WERI-Rb-1 (cell line): ENCODE measurements around the gene ODC1.
"Not testable (repeated sequence)": the region's sequence is repeated elsewhere in the genome, so short reads cannot be mapped to it uniquely, and the experiment has no call there.

Experiments used
- DNase-seq: peaks from one replicate; pipeline ENCODE4 v3.0.0-alpha.2; 2020
- H3K27ac ChIP-seq: fragments of 250-450 bp; sonication (Bioruptor Pico); 2 replicates; pipeline ENCODE4 v1.5.1; 2020; ENCODE audit warnings: mild to moderate bottlenecking, moderate library complexity
- H3K27me3 ChIP-seq: fragments of 250-450 bp; sonication (Bioruptor Pico); 2 replicates; pipeline ENCODE4 v1.5.1; 2021; ENCODE audit warnings: mild to moderate bottlenecking, low read depth, moderate library complexity; ENCODE audit not compliant: insufficient read depth, severe bottlenecking
- H3K36me3 ChIP-seq: fragments of 250-450 bp; sonication (Bioruptor Pico); 2 replicates; pipeline ENCODE4 v1.5.1; 2020; ENCODE audit warnings: mild to moderate bottlenecking, moderate library complexity
- H3K4me3 ChIP-seq: 2 replicates; pipeline ENCODE4 v1.5.1; 2011; ENCODE audit warnings: low read depth, mild to moderate bottlenecking, control low read depth, low read length
- H3K9me3 ChIP-seq: fragments of 250-450 bp; sonication (Bioruptor Pico); 2 replicates; pipeline ENCODE4 v1.5.1; 2021; ENCODE audit warnings: mild to moderate bottlenecking, moderate library complexity; ENCODE audit not compliant: severe bottlenecking
- TF ChIP-seq, protein P1 (sequence below): IDR thresholded peaks from 2 replicates; pipeline ENCODE4 v1.5.1; 2011; ENCODE audit warnings: low read depth, mild to moderate bottlenecking, control low read depth, inconsistent platforms, low read length

The ODC1 gene

DNA sequence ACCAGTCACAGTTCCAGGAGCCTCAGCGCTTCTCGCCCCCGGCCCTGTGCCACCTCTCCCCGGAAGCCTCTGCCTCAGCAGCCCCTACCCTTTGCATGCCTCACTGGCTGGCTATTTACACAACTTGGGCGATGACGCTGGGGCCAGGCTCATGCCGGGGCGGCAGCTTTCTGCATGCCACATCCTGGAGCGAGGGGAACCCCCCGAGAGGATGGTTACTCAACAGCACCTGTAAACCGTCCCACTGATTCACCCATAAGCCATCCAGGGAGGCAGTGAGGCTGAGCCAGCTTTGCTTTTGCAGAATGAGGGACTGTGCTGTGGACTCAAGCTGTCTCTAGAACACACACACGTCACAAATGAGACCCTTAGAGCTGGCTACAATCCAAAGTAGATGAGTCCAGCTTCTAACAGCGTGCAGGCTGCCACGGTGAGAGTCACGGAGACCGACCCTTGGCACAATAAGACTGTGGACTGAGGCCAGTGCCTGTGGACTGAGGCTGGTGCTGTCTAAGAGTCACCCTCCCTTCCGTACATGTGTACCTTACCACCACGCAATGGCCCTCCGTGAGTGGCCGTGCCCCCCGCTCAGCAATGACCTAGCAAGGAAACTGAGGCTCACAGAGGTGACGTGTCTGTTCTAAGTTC is 45.6 kb upstream of the ODC1 start:
- H3K27me3 ChIP-seq = no peaks in the 10 kb centered on the region
- peaks cover 14% of the 10 kb centered on the region for H3K9me3 ChIP-seq
- no peak overlapping the region for H3K27ac ChIP-seq
- no peaks in the 10 kb centered on the region for H3K36me3 ChIP-seq
- DNase-seq = no peak
- TF ChIP-seq, protein P1, sequence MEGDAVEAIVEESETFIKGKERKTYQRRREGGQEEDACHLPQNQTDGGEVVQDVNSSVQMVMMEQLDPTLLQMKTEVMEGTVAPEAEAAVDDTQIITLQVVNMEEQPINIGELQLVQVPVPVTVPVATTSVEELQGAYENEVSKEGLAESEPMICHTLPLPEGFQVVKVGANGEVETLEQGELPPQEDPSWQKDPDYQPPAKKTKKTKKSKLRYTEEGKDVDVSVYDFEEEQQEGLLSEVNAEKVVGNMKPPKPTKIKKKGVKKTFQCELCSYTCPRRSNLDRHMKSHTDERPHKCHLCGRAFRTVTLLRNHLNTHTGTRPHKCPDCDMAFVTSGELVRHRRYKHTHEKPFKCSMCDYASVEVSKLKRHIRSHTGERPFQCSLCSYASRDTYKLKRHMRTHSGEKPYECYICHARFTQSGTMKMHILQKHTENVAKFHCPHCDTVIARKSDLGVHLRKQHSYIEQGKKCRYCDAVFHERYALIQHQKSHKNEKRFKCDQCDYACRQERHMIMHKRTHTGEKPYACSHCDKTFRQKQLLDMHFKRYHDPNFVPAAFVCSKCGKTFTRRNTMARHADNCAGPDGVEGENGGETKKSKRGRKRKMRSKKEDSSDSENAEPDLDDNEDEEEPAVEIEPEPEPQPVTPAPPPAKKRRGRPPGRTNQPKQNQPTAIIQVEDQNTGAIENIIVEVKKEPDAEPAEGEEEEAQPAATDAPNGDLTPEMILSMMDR = no peak
- H3K4me3 ChIP-seq = no peak overlapping the region

DNA sequence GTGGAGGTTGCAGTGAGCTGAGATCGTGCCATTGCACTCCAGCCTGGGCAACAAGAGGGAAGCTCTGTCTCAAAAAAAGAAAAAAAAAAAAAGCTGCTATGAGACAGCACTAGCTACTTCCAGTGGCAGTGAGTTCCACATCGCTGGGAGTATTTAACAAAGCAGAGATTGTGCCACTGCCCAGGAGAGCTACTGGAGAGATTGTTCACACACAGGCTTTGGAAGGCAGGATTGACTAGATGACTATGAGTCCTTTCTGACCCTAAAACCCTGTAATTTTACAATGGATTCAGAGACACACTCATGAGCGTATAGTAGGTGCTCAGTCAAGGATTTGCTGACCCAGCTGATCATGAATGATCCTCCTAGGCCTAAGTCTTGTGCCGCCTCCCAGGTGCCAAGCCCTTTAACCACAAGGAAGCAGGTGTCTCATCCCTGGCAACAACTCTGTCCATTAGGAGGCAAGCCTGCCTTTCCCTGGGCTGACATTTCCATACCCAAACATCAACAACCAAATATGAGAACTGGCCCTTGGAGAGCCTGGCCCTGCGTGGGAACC is 45.0 kb upstream of the ODC1 start:
- TF ChIP-seq, protein P1 = no peak
- peaks cover 14% of the 10 kb centered on the region for H3K9me3 ChIP-seq
- no peaks in the 10 kb centered on the region for H3K27me3 ChIP-seq
- no peak overlapping the region for H3K27ac ChIP-seq
- no peak overlapping the region for H3K4me3 ChIP-seq
- no peak for DNase-seq
- no peaks in the 10 kb centered on the region for H3K36me3 ChIP-seq

DNA sequence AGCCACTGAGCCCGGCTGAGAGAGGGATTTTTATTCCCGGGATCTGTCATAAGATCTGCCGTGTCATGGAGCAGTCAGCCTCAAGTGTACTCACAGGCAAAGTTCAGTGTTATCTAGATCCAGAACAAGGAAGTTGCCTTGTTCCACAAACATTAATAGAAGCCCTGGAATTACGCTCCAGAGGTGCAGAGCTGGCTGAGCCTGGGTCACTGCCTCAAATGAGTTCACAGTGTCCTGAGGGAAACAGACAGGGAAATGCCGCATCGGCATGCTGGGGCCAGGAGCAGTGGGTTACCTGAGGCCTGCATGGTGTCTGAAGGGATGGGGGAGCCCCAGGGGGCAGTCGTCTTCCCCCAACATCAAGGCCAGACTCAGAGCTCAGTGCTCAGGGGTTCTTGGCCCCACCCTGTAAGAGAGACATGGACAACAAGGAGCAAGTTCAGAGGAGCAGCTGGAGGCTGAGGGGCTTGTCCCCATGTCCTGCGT is 42.7 kb upstream of the ODC1 start:
- H3K9me3 ChIP-seq = peaks cover 14% of the 10 kb centered on the region
- H3K27ac ChIP-seq = no peak overlapping the region
- no peak overlapping the region for H3K4me3 ChIP-seq
- H3K36me3 ChIP-seq = no peaks in the 10 kb centered on the region
- TF ChIP-seq, protein P1 = no peak
- no peaks in the 10 kb centered on the region for H3K27me3 ChIP-seq
- DNase-seq = no peak

DNA sequence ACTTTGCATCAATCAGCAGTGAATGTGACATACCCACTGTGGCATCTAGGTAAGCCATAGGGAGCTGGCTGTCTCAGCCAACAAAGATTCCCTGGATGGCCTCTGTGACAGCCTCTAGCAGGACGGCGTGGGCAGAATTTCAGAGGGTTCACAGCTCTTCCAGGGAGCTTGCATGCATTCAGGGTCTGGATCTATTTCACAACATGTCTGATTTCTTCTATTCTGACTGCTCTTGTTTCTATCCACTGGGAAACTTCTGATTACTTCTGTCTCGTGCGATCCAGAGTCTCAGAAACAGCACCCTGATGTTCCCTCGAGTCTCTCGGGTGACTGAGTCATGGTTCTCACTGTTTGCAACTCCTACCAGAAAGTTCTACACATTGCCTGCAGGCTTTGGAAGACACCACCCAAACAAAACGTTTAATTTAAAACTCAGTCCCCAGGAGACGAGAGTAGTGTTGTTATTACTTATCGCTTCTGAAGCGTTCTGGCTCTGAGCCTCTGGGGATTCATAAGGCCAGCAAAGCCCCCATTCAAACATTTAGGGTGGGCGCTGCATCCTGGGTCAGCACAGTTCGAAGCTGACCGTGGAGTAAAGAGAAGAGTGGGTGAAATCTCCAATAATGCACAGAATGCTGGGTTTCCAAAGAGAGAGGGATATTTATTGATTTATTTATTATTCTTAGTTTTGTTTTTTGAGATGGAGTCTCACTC is 41.9 kb upstream of the ODC1 start:
- H3K4me3 ChIP-seq = no peak overlapping the region
- H3K27me3 ChIP-seq = no peaks in the 10 kb centered on the region
- TF ChIP-seq, protein P1 = no peak
- DNase-seq = no peak
- H3K9me3 ChIP-seq = peaks cover 14% of the 10 kb centered on the region
- no peak overlapping the region for H3K27ac ChIP-seq
- H3K36me3 ChIP-seq = no peaks in the 10 kb centered on the region

DNA sequence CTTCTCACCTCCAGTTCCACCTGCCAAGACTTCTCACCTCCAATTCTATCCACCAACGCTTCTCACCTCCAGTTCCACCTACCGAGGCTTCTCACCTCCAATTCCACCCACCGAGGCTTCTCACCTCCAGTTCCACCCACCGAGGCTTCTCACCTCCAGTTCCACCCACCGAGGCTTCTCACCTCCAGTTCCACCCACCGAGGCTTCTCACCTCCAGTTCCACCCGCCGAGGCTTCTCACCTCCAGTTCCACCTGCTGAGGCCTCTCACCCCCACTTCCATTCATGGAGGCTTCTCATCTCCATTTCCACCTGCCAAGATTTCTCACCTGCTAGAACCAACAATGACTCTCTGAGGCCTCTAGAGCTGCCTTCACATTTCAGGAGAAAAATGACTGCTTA is 40.0 kb upstream of the ODC1 start:
- H3K27me3 ChIP-seq, H3K27ac ChIP-seq, H3K4me3 ChIP-seq, H3K36me3 ChIP-seq, DNase-seq: not testable (repeated sequence)
- peaks cover 14% of the 10 kb centered on the region for H3K9me3 ChIP-seq

DNA sequence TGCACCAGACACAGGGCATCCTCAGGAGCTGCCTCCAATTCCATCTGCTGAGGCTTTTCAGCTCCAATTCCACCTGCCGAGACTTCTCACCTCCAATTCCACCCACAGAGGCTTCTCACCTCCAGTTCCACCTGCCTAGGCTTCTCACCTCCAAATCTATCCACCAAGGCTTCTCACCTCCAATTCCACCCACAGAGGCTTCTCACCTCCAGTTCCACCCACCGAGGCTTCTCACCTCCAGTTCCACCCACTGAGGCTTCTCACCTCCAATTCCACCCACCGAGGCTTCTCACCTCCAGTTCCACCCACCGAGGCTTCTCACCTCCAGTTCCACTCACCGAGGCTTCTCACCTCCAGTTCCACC is 39.6 kb upstream of the ODC1 start:
- H3K27me3 ChIP-seq, H3K4me3 ChIP-seq, DNase-seq, H3K27ac ChIP-seq, H3K36me3 ChIP-seq: not testable (repeated sequence)
- peaks cover 14% of the 10 kb centered on the region for H3K9me3 ChIP-seq
